H9 (cell line): ENCODE data around the gene BDH1. TPM values are rescaled to one million over a fixed set of nuclear protein-coding genes. Genes with fewer than 3 reads are reported as not detected.

Experiments
- DNase-seq: peaks from one replicate; pipeline ENCODE4 v3.0.0-alpha.2; 2017
- H2AFZ ChIP-seq: one replicate; pipeline ENCODE4 v1.6.1; 2013; ENCODE audit warnings: mild to moderate bottlenecking, low read length, control low read depth, moderate library complexity
- H2AK5ac ChIP-seq: 2 replicates; pipeline ENCODE4 v1.6.1; 2013; ENCODE audit warnings: low read length, control low read depth, mixed read lengths; ENCODE audit not compliant: insufficient read length
- H2BK120ac ChIP-seq: one replicate; pipeline ENCODE4 v1.6.1; 2013; ENCODE audit warnings: low read depth, mild to moderate bottlenecking, low read length, control low read depth, inconsistent platforms; ENCODE audit not compliant: poor library complexity, severe bottlenecking
- H2BK12ac ChIP-seq: 2 replicates; pipeline ENCODE4 v1.6.1; 2013; ENCODE audit warnings: low read length, control low read depth, mixed read lengths, low read depth; ENCODE audit not compliant: insufficient read length
- H2BK15ac ChIP-seq: 2 replicates; pipeline ENCODE4 v1.6.1; 2013; ENCODE audit warnings: low read depth, low read length, control low read depth
- H2BK20ac ChIP-seq: one replicate; pipeline ENCODE4 v1.6.1; 2013; ENCODE audit warnings: low read depth, mild to moderate bottlenecking, low read length, control low read depth, inconsistent platforms; ENCODE audit not compliant: poor library complexity, severe bottlenecking
- H2BK5ac ChIP-seq: 2 replicates; pipeline ENCODE4 v1.6.1; 2013; ENCODE audit warnings: low read length, control low read depth, mixed read lengths; ENCODE audit not compliant: insufficient read length
- H3K14ac ChIP-seq: 2 replicates; pipeline ENCODE4 v1.6.1; 2013; ENCODE audit warnings: low read length, control low read depth; ENCODE audit not compliant: insufficient read depth
- H3K18ac ChIP-seq: 2 replicates; pipeline ENCODE4 v1.6.1; 2013; ENCODE audit warnings: low read depth, mild to moderate bottlenecking, mixed read lengths, low read length, control low read depth; ENCODE audit not compliant: insufficient read length
- H3K23ac ChIP-seq: 2 replicates; pipeline ENCODE4 v1.6.1; 2013; ENCODE audit warnings: low read length, control low read depth, mixed read lengths, low read depth; ENCODE audit not compliant: insufficient read length
- H3K23me2 ChIP-seq: 2 replicates; pipeline ENCODE4 v1.6.1; 2013; ENCODE audit warnings: low read depth, mild to moderate bottlenecking, mixed read lengths, low read length, control low read depth; ENCODE audit not compliant: insufficient read length, poor library complexity, severe bottlenecking
- H3K27ac ChIP-seq: 2 replicates; pipeline ENCODE4 v1.5.1; 2013; ENCODE audit warnings: low read length, control low read depth, mixed read lengths, low read depth; ENCODE audit not compliant: insufficient read length
- H3K27me3 ChIP-seq: 2 replicates; pipeline ENCODE4 v1.6.1; 2013; ENCODE audit warnings: low read length, control low read depth, inconsistent platforms; ENCODE audit not compliant: insufficient read depth
- H3K4ac ChIP-seq: 2 replicates; pipeline ENCODE4 v1.6.1; 2013; ENCODE audit warnings: low read depth, mild to moderate bottlenecking, control low read depth, inconsistent platforms, low read length, moderate library complexity
- H3K4me1 ChIP-seq: 2 replicates; pipeline ENCODE4 v1.6.1; 2013; ENCODE audit warnings: low read length, control low read depth, inconsistent platforms; ENCODE audit not compliant: insufficient read depth
- H3K4me2 ChIP-seq: 2 replicates; pipeline ENCODE4 v1.6.1; 2013; ENCODE audit warnings: low read length, control low read depth, mixed read lengths; ENCODE audit not compliant: insufficient read length, insufficient read depth
- H3K56ac ChIP-seq: 2 replicates; pipeline ENCODE4 v1.6.1; 2013; ENCODE audit warnings: low read depth, mild to moderate bottlenecking, mixed read lengths, low read length, control low read depth; ENCODE audit not compliant: insufficient read length
- H3K79me1 ChIP-seq: 2 replicates; pipeline ENCODE4 v1.6.1; 2013; ENCODE audit warnings: low read depth, mild to moderate bottlenecking, moderate library complexity, low read length, control low read depth, inconsistent platforms; ENCODE audit not compliant: insufficient read depth, poor library complexity, severe bottlenecking
- H3K79me2 ChIP-seq: 2 replicates; pipeline ENCODE4 v1.6.1; 2013; ENCODE audit warnings: low read length, control low read depth, inconsistent platforms; ENCODE audit not compliant: insufficient read depth
- H3K9ac ChIP-seq: 2 replicates; pipeline ENCODE4 v1.6.1; 2013; ENCODE audit warnings: low read length, control low read depth, mixed read lengths; ENCODE audit not compliant: insufficient read length; ENCODE audit errors: extremely low read depth
- H3K9me3 ChIP-seq: one replicate; pipeline ENCODE4 v1.6.1; 2013; ENCODE audit warnings: low read depth, low read length, inconsistent platforms; ENCODE audit not compliant: control insufficient read depth
- H3T11ph ChIP-seq: one replicate; pipeline ENCODE4 v1.6.1; 2013; ENCODE audit warnings: mild to moderate bottlenecking, low read length, control low read depth, inconsistent platforms
- H4K20me1 ChIP-seq: one replicate; pipeline ENCODE4 v1.6.1; 2013; ENCODE audit not compliant: control insufficient read depth, insufficient read length, insufficient read depth
- H4K5ac ChIP-seq: 2 replicates; pipeline ENCODE4 v1.6.1; 2013; ENCODE audit warnings: low read depth, mild to moderate bottlenecking, mixed read lengths, low read length, control low read depth; ENCODE audit not compliant: insufficient read length
- H4K8ac ChIP-seq: replicated peaks from 2 replicates; pipeline ENCODE4 v1.6.1; 2013; ENCODE audit warnings: low read length, control low read depth, mixed read lengths, low read depth; ENCODE audit not compliant: insufficient read length
- H4K91ac ChIP-seq: 2 replicates; pipeline ENCODE4 v1.6.1; 2013; ENCODE audit warnings: low read depth, mild to moderate bottlenecking, moderate library complexity, mixed read lengths, low read length, control low read depth; ENCODE audit not compliant: insufficient read length
- H3K27ac Mint-ChIP-seq, 3 experiments: 2 replicates in 2 of 3; 3 replicates in 1 of 3; pipeline ENCODE4 v1.8.0; 2020 to 2021; ENCODE audit warnings: mixed read lengths in 3 of 3, mild to moderate bottlenecking in 1 of 3, moderate library complexity in 1 of 3
- H3K27me3 Mint-ChIP-seq: 2 replicates; pipeline ENCODE4 v1.8.0; 2021; ENCODE audit warnings: low read depth, mild to moderate bottlenecking, moderate library complexity, mixed read lengths
- H3K36me3 Mint-ChIP-seq, 3 experiments: 2 replicates in 2 of 3; 3 replicates in 1 of 3; pipeline ENCODE4 v1.8.0; 2020 to 2021; ENCODE audit warnings: low read depth in 3 of 3, mixed read lengths in 3 of 3; ENCODE audit not compliant: insufficient read depth in 1 of 3
- H3K4me1 Mint-ChIP-seq, 2 experiments: 2 replicates each; pipeline ENCODE4 v1.8.0; 2020; ENCODE audit warnings: mixed read lengths in 2 of 2
- H3K4me3 Mint-ChIP-seq, 2 experiments: 2 replicates in 1 of 2; 3 replicates in 1 of 2; pipeline ENCODE4 v1.8.0; 2020 to 2021; ENCODE audit warnings: mild to moderate bottlenecking in 2 of 2, mixed read lengths in 2 of 2, moderate library complexity in 1 of 2
- H3K9me3 Mint-ChIP-seq, 2 experiments: 2 replicates in 1 of 2; 3 replicates in 1 of 2; pipeline ENCODE4 v1.8.0; 2020; ENCODE audit warnings: mild to moderate bottlenecking in 2 of 2, mixed read lengths in 2 of 2, moderate library complexity in 1 of 2
- CTCF ChIP-seq: fragments of 200-600 bp; sonication (generic); conservative IDR thresholded peaks from 3 replicates; pipeline ENCODE4 v1.8.0; 2021; ENCODE audit warnings: antibody characterized with exemption, mild to moderate bottlenecking
- total RNA-seq: library from RNA; stranded (reverse); gene quantifications from 2 replicates; pipeline ENCODE4 v1.2.1, GENCODE V29; 2021

BDH1 gene
- total RNA-seq, 1 experiment from 2014 or later, result 23.8 TPM

GRCh38 chr3:197500812-197501211, 55.0 kb downstream of the BDH1 start:
- H3K56ac ChIP-seq, result no peak overlapping the region
- no peak overlapping the region for H3K4me3 Mint-ChIP-seq
- no peak overlapping the region for H2BK5ac ChIP-seq
- H3K79me2 ChIP-seq, result no peaks in the 10 kb centered on the region
- H3K27ac ChIP-seq, result no peak overlapping the region
- no peaks in the 10 kb centered on the region for H4K20me1 ChIP-seq
- H2BK20ac ChIP-seq, result no peak overlapping the region
- H2AFZ ChIP-seq, result no peak overlapping the region
- no peak for TF ChIP-seq CTCF
- H3K4me1 Mint-ChIP-seq, result no peaks in the 10 kb centered on the region
- H2BK15ac ChIP-seq, result no peak overlapping the region
- no peak overlapping the region for H3T11ph ChIP-seq
- no peak overlapping the region for H2BK12ac ChIP-seq
- no peak overlapping the region for H3K23ac ChIP-seq
- H2BK120ac ChIP-seq, result no peak overlapping the region
- no peaks in the 10 kb centered on the region for H3K79me1 ChIP-seq
- no peaks in the 10 kb centered on the region for H3K4me1 ChIP-seq
- no peaks in the 10 kb centered on the region for H3K27me3 ChIP-seq
- H3K18ac ChIP-seq, result no peak overlapping the region
- peaks cover 8 to 12% of the 10 kb centered on the region in 2 experiments; a peak in 4 of 5 replicates for H3K9me3 Mint-ChIP-seq
- H4K5ac ChIP-seq, result no peak overlapping the region
- no peak overlapping the region for H2AK5ac ChIP-seq
- no peaks in the 10 kb centered on the region for H3K9me3 ChIP-seq
- H3K23me2 ChIP-seq, result no peaks in the 10 kb centered on the region
- no peak overlapping the region for H3K9ac ChIP-seq
- H4K91ac ChIP-seq, result no peak overlapping the region
- H3K4ac ChIP-seq, result no peak overlapping the region
- peaks cover 5% of the 10 kb centered on the region; the same call in 1 of the 2 replicates for H3K27me3 Mint-ChIP-seq
- H3K14ac ChIP-seq, result no peak overlapping the region
- H3K36me3 Mint-ChIP-seq, result peaks cover 3 to 10% (median 5%) of the 10 kb centered on the region in 3 experiments; a peak in 6 of 7 replicates
- H4K8ac ChIP-seq, result no peak overlapping the region
- no peak overlapping the region for H3K4me2 ChIP-seq
- H3K27ac Mint-ChIP-seq, result no peak overlapping the region
- DNase-seq, result no peak
